Measurements from ENCODE around the gene KSR1. TPM values are rescaled to one million over a fixed set of nuclear protein-coding genes. Genes with fewer than 3 reads are reported as not detected.

KSR1 gene
- total RNA-seq, 1 donor from 2014 or later: 90.2 TPM

GRCh38 chr17:27595208-27595607, 139.0 kb downstream of the KSR1 start:
- no peak overlapping the region for H2AFZ ChIP-seq (ENCODE audit: low read depth, low read length)
- H3K4me1 ChIP-seq (ENCODE audit: insufficient read depth, low read length): no peaks in the 10 kb centered on the region
- Mint-ChIP-seq H3K36me3 (ENCODE audit: low read depth, unreplicated experiment) (peaks cover 44% of the 10 kb centered on the region), H3K27me3 (ENCODE audit: low read depth, unreplicated experiment) (no peaks in the 10 kb centered on the region), H3K9me3 (ENCODE audit: unreplicated experiment) (no peaks in the 10 kb centered on the region), H3K27ac (ENCODE audit: unreplicated experiment) (no peak overlapping the region), H3K4me1 (ENCODE audit: low read depth, unreplicated experiment) (peaks cover 8% of the 10 kb centered on the region), H3K4me3 (ENCODE audit: unreplicated experiment) (no peak overlapping the region)
- FAIRE-seq (no peak), DNase-seq (ENCODE audit: low read depth) (no peak)
- H3K27ac ChIP-seq (ENCODE audit: low read depth, low read length): no peak overlapping the region
- no peak overlapping the region for H3K4me2 ChIP-seq (ENCODE audit: low read length)
- H3K4me3 ChIP-seq (ENCODE audit: insufficient read depth, low read depth, low read length): no peak overlapping the region
- no peaks in the 10 kb centered on the region for H3K27me3 ChIP-seq (ENCODE audit: insufficient read depth, low read length)
- H3K9me3 ChIP-seq (ENCODE audit: insufficient read depth, low read depth, low read length): no peaks in the 10 kb centered on the region
- TF ChIP-seq CTCF (IDR thresholded peaks at IDR 0.05; ENCODE audit: insufficient read depth, low read depth, low read length) (no peak), EZH2 (IDR thresholded peaks at IDR 0.05; ENCODE audit: insufficient read depth, low read length) (no peak)
- peaks cover 4% of the 10 kb centered on the region for H3K36me3 ChIP-seq (ENCODE audit: insufficient read depth, low read length)
- H3K9ac ChIP-seq (ENCODE audit: low read length): no peak overlapping the region
- no peaks in the 10 kb centered on the region for H3K79me2 ChIP-seq (ENCODE audit: insufficient read depth, low read length)
- H4K20me1 ChIP-seq (ENCODE audit: insufficient read depth, low read length): no peaks in the 10 kb centered on the region

- Mint-ChIP-seq H3K9me3 (ENCODE audit: unreplicated experiment) (no peaks in the 10 kb centered on the region), H3K27me3 (ENCODE audit: low read depth, unreplicated experiment) (no peaks in the 10 kb centered on the region), H3K27ac (ENCODE audit: unreplicated experiment) (no peak overlapping the region), H3K4me1 (ENCODE audit: low read depth, unreplicated experiment) (peaks cover 14% of the 10 kb centered on the region), H3K36me3 (ENCODE audit: low read depth, unreplicated experiment) (peaks cover 46% of the 10 kb centered on the region), H3K4me3 (ENCODE audit: unreplicated experiment) (no peak overlapping the region)
- no peak overlapping the region for H3K4me2 ChIP-seq (ENCODE audit: low read length)
- H3K79me2 ChIP-seq (ENCODE audit: insufficient read depth, low read length): no peaks in the 10 kb centered on the region
- H3K9me3 ChIP-seq (ENCODE audit: insufficient read depth, low read depth, low read length): no peaks in the 10 kb centered on the region
- H3K36me3 ChIP-seq (ENCODE audit: insufficient read depth, low read length): peaks cover 9% of the 10 kb centered on the region
- DNase-seq (ENCODE audit: low read depth): no peak
- peaks cover 1% of the 10 kb centered on the region for H4K20me1 ChIP-seq (ENCODE audit: insufficient read depth, low read length)
- no peak overlapping the region for H2AFZ ChIP-seq (ENCODE audit: low read depth, low read length)
- H3K4me1 ChIP-seq (ENCODE audit: insufficient read depth, low read length): peaks cover 2% of the 10 kb centered on the region
- no peaks in the 10 kb centered on the region for H3K27me3 ChIP-seq (ENCODE audit: insufficient read depth, low read length)
- no peak for FAIRE-seq
- H3K27ac ChIP-seq (ENCODE audit: low read depth, low read length): no peak overlapping the region
- no peak for TF ChIP-seq EZH2 (IDR thresholded peaks at IDR 0.05; ENCODE audit: insufficient read depth, low read length)
- TF ChIP-seq CTCF (IDR thresholded peaks at IDR 0.05; ENCODE audit: insufficient read depth, low read depth, low read length): no peak
- no peak overlapping the region for H3K4me3 ChIP-seq (ENCODE audit: insufficient read depth, low read depth, low read length)
- no peak overlapping the region for H3K9ac ChIP-seq (ENCODE audit: low read length)
Observed at GRCh38 chr17:27596096-27596495, 139.8 kb downstream of the KSR1 start.

GRCh38 chr17:27596566-27597187, 140.4 kb downstream of the KSR1 start:
- Histone ChIP-seq H3K9me3 (ENCODE audit: insufficient read depth, low read depth, low read length) (no peaks in the 10 kb centered on the region), H2AFZ (ENCODE audit: low read depth, low read length) (no peak overlapping the region), H3K4me3 (ENCODE audit: insufficient read depth, low read depth, low read length) (no peak overlapping the region), H4K20me1 (ENCODE audit: insufficient read depth, low read length) (peaks cover 6% of the 10 kb centered on the region), H3K9ac (ENCODE audit: low read length) (no peak overlapping the region), H3K79me2 (ENCODE audit: insufficient read depth, low read length) (no peaks in the 10 kb centered on the region), H3K4me2 (ENCODE audit: low read length) (no peak overlapping the region), H3K27ac (ENCODE audit: low read depth, low read length) (no peak overlapping the region), H3K4me1 (ENCODE audit: insufficient read depth, low read length) (peaks cover 2% of the 10 kb centered on the region), H3K36me3 (ENCODE audit: insufficient read depth, low read length) (peaks cover 13% of the 10 kb centered on the region), H3K27me3 (ENCODE audit: insufficient read depth, low read length) (no peaks in the 10 kb centered on the region)
- H3K9me3 Mint-ChIP-seq (ENCODE audit: unreplicated experiment): no peaks in the 10 kb centered on the region
- TF ChIP-seq CTCF (IDR thresholded peaks at IDR 0.05; ENCODE audit: insufficient read depth, low read depth, low read length): no peak
- TF ChIP-seq EZH2 (IDR thresholded peaks at IDR 0.05; ENCODE audit: insufficient read depth, low read length): no peak
- H3K27ac Mint-ChIP-seq (ENCODE audit: unreplicated experiment): no peak overlapping the region
- FAIRE-seq (no peak), DNase-seq (ENCODE audit: low read depth) (no peak)
- H3K4me3 Mint-ChIP-seq (ENCODE audit: unreplicated experiment): no peak overlapping the region
- peaks cover 15% of the 10 kb centered on the region for H3K4me1 Mint-ChIP-seq (ENCODE audit: low read depth, unreplicated experiment)
- no peaks in the 10 kb centered on the region for H3K27me3 Mint-ChIP-seq (ENCODE audit: low read depth, unreplicated experiment)
- H3K36me3 Mint-ChIP-seq (ENCODE audit: low read depth, unreplicated experiment): peaks cover 49% of the 10 kb centered on the region
